Aorta (tissue), 4 donors: ENCODE measurements around the gene AFAP1L2. TPM values are rescaled to one million over a fixed set of nuclear protein-coding genes. Genes with fewer than 3 reads are reported as not detected.

Experiments used
- polyA plus RNA-seq, 2 donors: library from polyadenylated mRNA; stranded (reverse); fragments of 200-250 nt; gene quantifications; one replicate each; pipeline ENCODE4 v1.2.3, GENCODE V29; 2013
- total RNA-seq, 2 donors: library from RNA; stranded (reverse); fragmentation: NEBNext Ultra II Directional; extraction: Animal tissue kit (Norgen Biotek cat#: 25700); gene quantifications; one replicate each; pipeline ENCODE4 v1.2.1, GENCODE V29; 2021
- donor health status: healthy with polysubstance abuse.
- donor health status: Bipolar disorder and iron deficiency.
- donor health status: DM: no; HTN: no; CAD: no.
- donor health status: DM: yes; HTN: yes; CAD: no.

Gene AFAP1L2
- total and polyA plus RNA-seq, 4 donors, result 3.1 to 19.3 (median 10.2) TPM

Other genes with a start within 250 kb of the AFAP1L2 start
- gene CCDC186, start 230.3 kb downstream of the AFAP1L2 start, total RNA-seq, result 10 to 100 TPM; 22.6 to 28.0 TPM
- 1 to 10 TPM; 6.5 to 7.1 TPM for gene CCDC186, start 230.3 kb downstream of the AFAP1L2 start, polyA plus RNA-seq
- under 1 TPM; 0.19 to 0.78 TPM for gene TDRD1, start 225.1 kb downstream of the AFAP1L2 start, total RNA-seq
- under 1 TPM in 1 of 2 donors, not detected in 1; 0.36 TPM for gene TDRD1, start 225.1 kb downstream of the AFAP1L2 start, polyA plus RNA-seq
- gene VWA2, start 165.2 kb downstream of the AFAP1L2 start, total RNA-seq, result under 1 TPM in 1 of 2 donors, not detected in 1; 0.45 TPM
- gene VWA2, start 165.2 kb downstream of the AFAP1L2 start, polyA plus RNA-seq, result under 1 TPM in 1 of 2 donors, not detected in 1; 0.13 TPM